Breast epithelium (tissue), 3 donors: ENCODE data around the gene KLHDC7B. TPM values are rescaled to one million over a fixed set of nuclear protein-coding genes. Genes with fewer than 3 reads are reported as not detected.

Experiments
- total RNA-seq, 3 donors: library from RNA; depleted of rRNA; stranded (reverse); fragments of >200 nt; gene quantifications; one replicate each; pipeline ENCODE4 v1.1.0, GENCODE V29; 2016

KLHDC7B gene
- total RNA-seq, 3 donors from 2014 or later: 0.16 to 0.33 (median 0.29) TPM

Other genes starting within 250 kb of the KLHDC7B start
- 100 to 1,000 TPM in 2 of 3 donors, 10 to 100 TPM in 1; 79.0 to 137 (median 122) TPM for gene PLXNB2, start 238.3 kb upstream of the KLHDC7B start, total RNA-seq
- 1 to 10 TPM; 1.8 to 6.9 (median 5.4) TPM for gene DENND6B, start 218.9 kb upstream of the KLHDC7B start, total RNA-seq
- gene PPP6R2, start 202.6 kb upstream of the KLHDC7B start, total RNA-seq: 10 to 100 TPM; 48.3 to 54.1 (median 49.5) TPM
- 10 to 100 TPM; 30.6 to 33.1 (median 30.6) TPM for gene SBF1, start 70.9 kb upstream of the KLHDC7B start, total RNA-seq
- gene ADM2, start 64.4 kb upstream of the KLHDC7B start, total RNA-seq: under 1 TPM in 2 of 3 donors, not detected in 1; 0.59 to 0.98 TPM
- gene MIOX, start 59.0 kb upstream of the KLHDC7B start, total RNA-seq: not detected
- 10 to 100 TPM; 35.7 to 54.9 (median 39.5) TPM for gene LMF2, start 38.2 kb upstream of the KLHDC7B start, total RNA-seq
- 10 to 100 TPM; 25.9 to 48.2 (median 43.0) TPM for gene NCAPH2, start 37.7 kb upstream of the KLHDC7B start, total RNA-seq
- gene SCO2, start 20.3 kb upstream of the KLHDC7B start, total RNA-seq: 1 to 10 TPM; 1.9 to 6.6 (median 4.3) TPM
- 100 to 1,000 TPM in 1 of 3 donors, 10 to 100 TPM in 2; 44.6 to 115 (median 82.9) TPM for gene TYMP, start 15.9 kb upstream of the KLHDC7B start, total RNA-seq
- gene SYCE3, start 17.0 kb downstream of the KLHDC7B start, total RNA-seq: not detected
- gene CPT1B, start 32.5 kb downstream of the KLHDC7B start, total RNA-seq: 10 to 100 TPM; 13.6 to 40.0 (median 39.4) TPM
- 10 to 100 TPM; 53.9 to 77.6 (median 71.4) TPM for gene CHKB, start 37.0 kb downstream of the KLHDC7B start, total RNA-seq
- 1 to 10 TPM; 1.9 to 2.2 (median 2.0) TPM for gene MAPK8IP2, start 54.9 kb downstream of the KLHDC7B start, total RNA-seq
- 10 to 100 TPM; 23.8 to 39.0 (median 36.3) TPM for gene ARSA, start 82.3 kb downstream of the KLHDC7B start, total RNA-seq
- gene SHANK3, start 126.9 kb downstream of the KLHDC7B start, total RNA-seq: 10 to 100 TPM in 1 of 3 donors, 1 to 10 TPM in 2; 4.8 to 28.8 (median 5.9) TPM
- gene ACR, start 192.3 kb downstream of the KLHDC7B start, total RNA-seq: under 1 TPM in 2 of 3 donors, not detected in 1; 0.44 to 0.80 TPM
- gene RABL2B, start 237.7 kb downstream of the KLHDC7B start, total RNA-seq: 10 to 100 TPM; 16.0 to 33.1 (median 32.1) TPM